DND-41 (cell line): ENCODE data around the gene TRIM46.

ENCODE experiments used
- EZH2 ChIP-seq: IDR thresholded peaks from 3 replicates; pipeline ENCODE4 v1.6.1; 2012; ENCODE audit warnings: borderline replicate concordance, low read depth, mild to moderate bottlenecking, moderate library complexity, low read length, inconsistent platforms; ENCODE audit not compliant: severe bottlenecking
- TF ChIP-seq, protein P1 (sequence below): IDR thresholded peaks from 2 replicates; pipeline ENCODE4 v1.5.1; 2012; ENCODE audit warnings: borderline replicate concordance, low read length, moderate library complexity, mild to moderate bottlenecking; ENCODE audit not compliant: poor library complexity, severe bottlenecking; ENCODE audit errors: extremely low read depth

DNA sequence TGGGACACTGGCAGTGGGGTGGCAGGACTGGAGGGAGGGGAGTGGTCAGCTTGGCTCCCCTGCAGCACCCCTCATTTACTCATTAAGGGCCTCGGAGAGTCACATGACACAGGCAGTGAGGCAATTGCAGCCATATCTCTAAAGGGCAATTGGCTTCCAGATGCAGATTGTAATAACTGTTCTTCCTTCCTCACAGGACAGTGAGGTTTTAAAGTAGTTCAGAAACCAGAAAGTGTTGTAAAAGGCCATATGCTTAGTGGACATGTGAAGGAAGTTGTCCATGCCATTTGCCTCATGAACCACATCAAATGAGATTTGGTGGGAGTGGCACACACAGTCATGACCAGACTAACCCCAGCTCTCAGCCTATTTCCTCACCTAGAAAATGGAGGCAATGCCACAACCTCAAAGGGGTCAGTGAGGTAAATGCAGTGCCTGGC lies 46.0 kb downstream of the TRIM46 start:
- TF ChIP-seq, protein P1, sequence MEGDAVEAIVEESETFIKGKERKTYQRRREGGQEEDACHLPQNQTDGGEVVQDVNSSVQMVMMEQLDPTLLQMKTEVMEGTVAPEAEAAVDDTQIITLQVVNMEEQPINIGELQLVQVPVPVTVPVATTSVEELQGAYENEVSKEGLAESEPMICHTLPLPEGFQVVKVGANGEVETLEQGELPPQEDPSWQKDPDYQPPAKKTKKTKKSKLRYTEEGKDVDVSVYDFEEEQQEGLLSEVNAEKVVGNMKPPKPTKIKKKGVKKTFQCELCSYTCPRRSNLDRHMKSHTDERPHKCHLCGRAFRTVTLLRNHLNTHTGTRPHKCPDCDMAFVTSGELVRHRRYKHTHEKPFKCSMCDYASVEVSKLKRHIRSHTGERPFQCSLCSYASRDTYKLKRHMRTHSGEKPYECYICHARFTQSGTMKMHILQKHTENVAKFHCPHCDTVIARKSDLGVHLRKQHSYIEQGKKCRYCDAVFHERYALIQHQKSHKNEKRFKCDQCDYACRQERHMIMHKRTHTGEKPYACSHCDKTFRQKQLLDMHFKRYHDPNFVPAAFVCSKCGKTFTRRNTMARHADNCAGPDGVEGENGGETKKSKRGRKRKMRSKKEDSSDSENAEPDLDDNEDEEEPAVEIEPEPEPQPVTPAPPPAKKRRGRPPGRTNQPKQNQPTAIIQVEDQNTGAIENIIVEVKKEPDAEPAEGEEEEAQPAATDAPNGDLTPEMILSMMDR, result no peak
- no peak for TF ChIP-seq EZH2
